DND-41 (cell line): Measurements from ENCODE around the gene CITED2.

Experiments used
- ATAC-seq: fragments of 200-7000 bp; cut with Tn5 transposase; 3 replicates; pipeline ENCODE4 v1.9.1; 2021; ENCODE audit warnings: low read depth; ENCODE audit not compliant: insufficient read depth
- DNase-seq: peaks from one replicate; pipeline ENCODE4 v3.0.0-alpha.2; 2020
- H2AFZ ChIP-seq: 2 replicates; pipeline ENCODE4 v1.6.0; 2012; ENCODE audit warnings: low read depth, low read length
- H3K27ac ChIP-seq: 2 replicates; pipeline ENCODE4 v1.5.1; 2012; ENCODE audit warnings: low read length, inconsistent platforms
- H3K27me3 ChIP-seq: fragments of 200-600 bp; sonication (generic); 2 replicates; pipeline ENCODE4 v1.6.0; 2012; ENCODE audit warnings: low read length, mild to moderate bottlenecking, inconsistent platforms; ENCODE audit not compliant: insufficient read depth, poor library complexity
- H3K36me3 ChIP-seq: 2 replicates; pipeline ENCODE4 v1.5.1; 2012; ENCODE audit warnings: low read length, inconsistent platforms; ENCODE audit not compliant: insufficient read depth
- H3K4me1 ChIP-seq: 2 replicates; pipeline ENCODE4 v1.5.1; 2012; ENCODE audit warnings: mild to moderate bottlenecking, low read length; ENCODE audit not compliant: insufficient read depth
- H3K4me2 ChIP-seq: 2 replicates; pipeline ENCODE4 v1.6.0; 2012; ENCODE audit warnings: mild to moderate bottlenecking, moderate library complexity, low read length, inconsistent platforms; ENCODE audit not compliant: insufficient read depth
- H3K4me3 ChIP-seq, 2 experiments: fragments of 200-600 bp in 1 of 2; shearing (Covaris generic) in 1 of 2; 2 replicates each; pipeline ENCODE4 v1.5.1; 2012 to 2016; ENCODE audit warnings: inconsistent platforms in 2 of 2, low read length in 2 of 2, mild to moderate bottlenecking in 2 of 2, low read depth in 1 of 2, moderate library complexity in 1 of 2
- H3K79me2 ChIP-seq: 2 replicates; pipeline ENCODE4 v1.6.0; 2012; ENCODE audit warnings: low read length, inconsistent platforms; ENCODE audit not compliant: insufficient read depth
- H3K9ac ChIP-seq: 2 replicates; pipeline ENCODE4 v1.6.0; 2012; ENCODE audit warnings: low read depth, mild to moderate bottlenecking, inconsistent platforms, low read length, moderate library complexity
- H3K9me3 ChIP-seq: 2 replicates; pipeline ENCODE4 v1.5.1; 2012; ENCODE audit warnings: low read length, moderate library complexity, mild to moderate bottlenecking, inconsistent platforms; ENCODE audit not compliant: insufficient read depth, severe bottlenecking
- H4K20me1 ChIP-seq: 2 replicates; pipeline ENCODE4 v1.6.0; 2012; ENCODE audit warnings: low read length; ENCODE audit not compliant: insufficient read depth
- EZH2 ChIP-seq: IDR thresholded peaks from 3 replicates; pipeline ENCODE4 v1.6.1; 2012; ENCODE audit warnings: borderline replicate concordance, low read depth, mild to moderate bottlenecking, moderate library complexity, low read length, inconsistent platforms; ENCODE audit not compliant: severe bottlenecking
- TF ChIP-seq, protein P1 (sequence below): IDR thresholded peaks from 2 replicates; pipeline ENCODE4 v1.5.1; 2012; ENCODE audit warnings: borderline replicate concordance, low read length, moderate library complexity, mild to moderate bottlenecking; ENCODE audit not compliant: poor library complexity, severe bottlenecking; ENCODE audit errors: extremely low read depth

Gene CITED2

DNA sequence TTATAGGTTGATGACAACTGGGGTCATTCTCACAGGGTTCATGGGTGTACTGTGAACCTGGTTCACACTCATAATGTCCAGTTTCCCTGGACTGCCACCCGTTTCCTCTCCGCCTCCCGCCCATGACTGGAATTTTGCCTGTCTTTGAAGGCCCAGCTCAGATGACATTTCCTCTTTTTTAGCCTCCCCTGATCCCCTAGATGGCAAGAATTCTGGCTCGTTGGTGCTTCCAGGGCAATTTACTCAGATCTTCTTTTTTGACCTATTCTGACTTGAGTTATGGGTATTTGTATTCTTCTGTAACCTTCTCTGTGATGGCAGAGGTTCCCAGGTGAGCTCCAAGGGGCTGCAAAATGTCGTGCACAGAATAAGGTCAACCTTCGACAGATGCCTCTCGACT is 5.7 kb upstream of the CITED2 start:
- ATAC-seq, result no peak
- Histone ChIP-seq H3K4me2 (no peak overlapping the region), H3K9me3 (no peaks in the 10 kb centered on the region), H3K27me3 (no peaks in the 10 kb centered on the region), H2AFZ (no peak overlapping the region), H4K20me1 (no peaks in the 10 kb centered on the region), H3K4me1 (peaks cover 13% of the 10 kb centered on the region), H3K4me3 (no peak overlapping the region), H3K27ac (no peak overlapping the region), H3K36me3 (no peaks in the 10 kb centered on the region), H3K79me2 (no peaks in the 10 kb centered on the region), H3K9ac (no peak overlapping the region)
- TF ChIP-seq EZH2, result no peak
- TF ChIP-seq, protein P1, sequence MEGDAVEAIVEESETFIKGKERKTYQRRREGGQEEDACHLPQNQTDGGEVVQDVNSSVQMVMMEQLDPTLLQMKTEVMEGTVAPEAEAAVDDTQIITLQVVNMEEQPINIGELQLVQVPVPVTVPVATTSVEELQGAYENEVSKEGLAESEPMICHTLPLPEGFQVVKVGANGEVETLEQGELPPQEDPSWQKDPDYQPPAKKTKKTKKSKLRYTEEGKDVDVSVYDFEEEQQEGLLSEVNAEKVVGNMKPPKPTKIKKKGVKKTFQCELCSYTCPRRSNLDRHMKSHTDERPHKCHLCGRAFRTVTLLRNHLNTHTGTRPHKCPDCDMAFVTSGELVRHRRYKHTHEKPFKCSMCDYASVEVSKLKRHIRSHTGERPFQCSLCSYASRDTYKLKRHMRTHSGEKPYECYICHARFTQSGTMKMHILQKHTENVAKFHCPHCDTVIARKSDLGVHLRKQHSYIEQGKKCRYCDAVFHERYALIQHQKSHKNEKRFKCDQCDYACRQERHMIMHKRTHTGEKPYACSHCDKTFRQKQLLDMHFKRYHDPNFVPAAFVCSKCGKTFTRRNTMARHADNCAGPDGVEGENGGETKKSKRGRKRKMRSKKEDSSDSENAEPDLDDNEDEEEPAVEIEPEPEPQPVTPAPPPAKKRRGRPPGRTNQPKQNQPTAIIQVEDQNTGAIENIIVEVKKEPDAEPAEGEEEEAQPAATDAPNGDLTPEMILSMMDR, result no peak
- DNase-seq, result no peak

DNA sequence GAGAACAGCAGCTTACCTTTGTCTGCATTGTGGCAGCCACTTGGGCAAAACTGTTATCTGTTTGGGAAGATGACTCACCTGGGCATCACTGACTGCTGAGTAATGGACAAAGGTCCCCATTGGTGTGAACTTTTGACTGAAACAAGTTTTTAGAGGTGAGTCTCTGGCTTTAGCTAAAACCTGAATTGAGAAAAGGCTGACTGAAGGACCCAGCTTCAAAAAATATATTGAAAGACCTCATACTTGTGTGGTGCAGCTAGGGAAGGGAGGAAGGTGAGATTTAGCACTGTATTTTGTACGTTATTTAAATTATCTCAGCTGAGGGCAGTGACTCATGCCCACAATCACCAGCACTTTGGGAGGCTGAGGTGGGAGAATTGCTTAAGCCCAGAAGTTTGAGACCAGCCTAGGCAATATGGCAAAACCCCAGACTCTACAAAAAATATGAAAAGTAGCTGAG is 4.5 kb upstream of the CITED2 start:
- Histone ChIP-seq H3K36me3 (no peaks in the 10 kb centered on the region), H3K9me3 (no peaks in the 10 kb centered on the region), H4K20me1 (no peaks in the 10 kb centered on the region), H3K79me2 (peaks cover 3% of the 10 kb centered on the region), H3K4me2 (no peak overlapping the region), H3K27ac (no peak overlapping the region), H2AFZ (no peak overlapping the region), H3K27me3 (no peaks in the 10 kb centered on the region), H3K9ac (no peak overlapping the region), H3K4me3 (no peak overlapping the region), H3K4me1 (peaks cover 16% of the 10 kb centered on the region)
- ATAC-seq (no peak), DNase-seq (no peak)
- TF ChIP-seq, protein P1, result no peak
- no peak for TF ChIP-seq EZH2

DNA sequence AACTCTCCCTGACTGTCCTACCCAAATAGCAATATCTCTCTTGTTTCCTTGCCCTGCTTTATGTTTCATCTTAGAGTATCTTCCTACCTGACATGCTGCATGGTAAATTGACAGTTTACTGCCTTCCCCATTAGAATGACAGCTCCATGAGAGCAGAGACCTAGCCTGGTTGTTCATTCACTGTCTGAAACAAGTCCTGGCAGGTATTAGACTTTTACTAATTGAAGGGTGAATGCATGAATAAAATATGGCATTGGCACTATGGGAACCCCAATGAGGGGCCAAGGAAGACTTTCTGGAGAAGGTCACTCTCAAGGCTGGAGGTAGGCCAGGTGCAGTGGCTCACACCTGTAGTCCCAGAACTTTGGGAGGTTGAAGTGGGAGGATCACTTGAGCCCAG is 3.8 kb upstream of the CITED2 start:
- H3K27ac ChIP-seq, result no peak overlapping the region
- ATAC-seq (no peak), DNase-seq (no peak)
- peaks cover 20% of the 10 kb centered on the region for H3K4me1 ChIP-seq
- H3K27me3 ChIP-seq, result no peaks in the 10 kb centered on the region
- H3K79me2 ChIP-seq, result peaks cover 10% of the 10 kb centered on the region
- no peaks in the 10 kb centered on the region; the same call in 1 of the 2 replicates for H3K36me3 ChIP-seq
- no peaks in the 10 kb centered on the region for H3K9me3 ChIP-seq
- no peak overlapping the region for H3K4me2 ChIP-seq
- H4K20me1 ChIP-seq, result no peaks in the 10 kb centered on the region
- no peak overlapping the region for H3K4me3 ChIP-seq
- no peak overlapping the region for H2AFZ ChIP-seq
- no peak overlapping the region for H3K9ac ChIP-seq
- TF ChIP-seq, protein P1, result no peak
- TF ChIP-seq EZH2, result no peak

DNA sequence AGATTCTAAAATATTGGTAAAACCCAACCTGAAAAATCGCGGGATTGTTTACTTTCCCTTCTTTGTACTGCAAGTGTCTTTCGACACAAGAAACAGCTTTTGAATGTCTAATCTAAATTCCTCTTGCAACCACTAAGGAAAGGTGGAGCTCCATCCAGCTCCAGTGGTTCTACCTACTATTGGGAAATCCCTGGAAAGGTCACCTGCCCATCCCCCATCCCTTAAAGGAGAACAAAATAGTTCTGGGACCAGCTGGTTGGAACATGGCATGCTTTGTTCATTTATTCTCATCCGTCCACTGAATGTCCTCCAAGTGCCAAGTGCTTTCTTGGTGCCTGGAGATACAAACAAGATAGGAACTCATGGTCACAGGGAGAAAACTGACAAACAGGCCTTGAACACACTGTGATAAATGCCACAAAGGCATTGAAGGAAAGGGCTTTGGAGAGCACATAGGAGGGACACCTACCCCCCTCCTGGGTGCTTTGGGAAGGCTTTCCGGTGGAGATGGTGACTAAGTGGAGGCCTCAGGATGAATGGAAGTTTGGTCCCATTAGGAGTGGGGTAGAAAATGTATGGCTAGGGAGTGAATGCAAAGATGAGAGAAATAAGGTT is 2.3 kb upstream of the CITED2 start:
- no peaks in the 10 kb centered on the region for H3K9me3 ChIP-seq
- no peaks in the 10 kb centered on the region for H3K27me3 ChIP-seq
- no peaks in the 10 kb centered on the region; the same call in 1 of the 2 replicates for H3K36me3 ChIP-seq
- no peak overlapping the region; the same call in 1 of the 2 replicates for H3K27ac ChIP-seq
- H3K79me2 ChIP-seq, result peaks cover 17% of the 10 kb centered on the region
- ATAC-seq, result no peak
- peak overlapping the region; percentile 95 for H3K4me2 ChIP-seq
- no peak overlapping the region for H3K9ac ChIP-seq
- H2AFZ ChIP-seq, result peak overlapping the region; percentile 91; the same call in 1 of the 2 replicates
- no peak overlapping the region for H3K4me3 ChIP-seq
- H4K20me1 ChIP-seq, result no peaks in the 10 kb centered on the region
- no peak for TF ChIP-seq EZH2
- H3K4me1 ChIP-seq, result peaks cover 30% of the 10 kb centered on the region
- DNase-seq, result no peak
